WERI-Rb-1 (cell line): ENCODE results near the gene MSN.

Experiments used
- DNase-seq: peaks from one replicate; pipeline ENCODE4 v3.0.0-alpha.2; 2020
- H3K27ac ChIP-seq: fragments of 250-450 bp; sonication (Bioruptor Pico); 2 replicates; pipeline ENCODE4 v1.5.1; 2020; ENCODE audit warnings: mild to moderate bottlenecking, moderate library complexity
- H3K27me3 ChIP-seq: fragments of 250-450 bp; sonication (Bioruptor Pico); 2 replicates; pipeline ENCODE4 v1.5.1; 2021; ENCODE audit warnings: mild to moderate bottlenecking, low read depth, moderate library complexity; ENCODE audit not compliant: insufficient read depth, severe bottlenecking
- H3K36me3 ChIP-seq: fragments of 250-450 bp; sonication (Bioruptor Pico); 2 replicates; pipeline ENCODE4 v1.5.1; 2020; ENCODE audit warnings: mild to moderate bottlenecking, moderate library complexity
- H3K4me3 ChIP-seq: 2 replicates; pipeline ENCODE4 v1.5.1; 2011; ENCODE audit warnings: low read depth, mild to moderate bottlenecking, control low read depth, low read length
- H3K9me3 ChIP-seq: fragments of 250-450 bp; sonication (Bioruptor Pico); 2 replicates; pipeline ENCODE4 v1.5.1; 2021; ENCODE audit warnings: mild to moderate bottlenecking, moderate library complexity; ENCODE audit not compliant: severe bottlenecking
- TF ChIP-seq, protein P1 (sequence below): IDR thresholded peaks from 2 replicates; pipeline ENCODE4 v1.5.1; 2011; ENCODE audit warnings: low read depth, mild to moderate bottlenecking, control low read depth, inconsistent platforms, low read length

MSN gene

GRCh38 chrX:65783746-65784145 is 116.3 kb downstream of the MSN start:
- H3K4me3 ChIP-seq: no peak overlapping the region
- DNase-seq: no peak
- no peaks in the 10 kb centered on the region for H3K9me3 ChIP-seq
- no peaks in the 10 kb centered on the region for H3K36me3 ChIP-seq
- TF ChIP-seq, protein P1, sequence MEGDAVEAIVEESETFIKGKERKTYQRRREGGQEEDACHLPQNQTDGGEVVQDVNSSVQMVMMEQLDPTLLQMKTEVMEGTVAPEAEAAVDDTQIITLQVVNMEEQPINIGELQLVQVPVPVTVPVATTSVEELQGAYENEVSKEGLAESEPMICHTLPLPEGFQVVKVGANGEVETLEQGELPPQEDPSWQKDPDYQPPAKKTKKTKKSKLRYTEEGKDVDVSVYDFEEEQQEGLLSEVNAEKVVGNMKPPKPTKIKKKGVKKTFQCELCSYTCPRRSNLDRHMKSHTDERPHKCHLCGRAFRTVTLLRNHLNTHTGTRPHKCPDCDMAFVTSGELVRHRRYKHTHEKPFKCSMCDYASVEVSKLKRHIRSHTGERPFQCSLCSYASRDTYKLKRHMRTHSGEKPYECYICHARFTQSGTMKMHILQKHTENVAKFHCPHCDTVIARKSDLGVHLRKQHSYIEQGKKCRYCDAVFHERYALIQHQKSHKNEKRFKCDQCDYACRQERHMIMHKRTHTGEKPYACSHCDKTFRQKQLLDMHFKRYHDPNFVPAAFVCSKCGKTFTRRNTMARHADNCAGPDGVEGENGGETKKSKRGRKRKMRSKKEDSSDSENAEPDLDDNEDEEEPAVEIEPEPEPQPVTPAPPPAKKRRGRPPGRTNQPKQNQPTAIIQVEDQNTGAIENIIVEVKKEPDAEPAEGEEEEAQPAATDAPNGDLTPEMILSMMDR: no peak
- H3K27ac ChIP-seq: no peak overlapping the region
- H3K27me3 ChIP-seq: peaks cover 29% of the 10 kb centered on the region
